HG03159 (cell line): ENCODE results near the gene FCSK.

Experiments
- ATAC-seq: cut with Tn5 transposase; IDR thresholded peaks from one replicate; pipeline ENCODE4 v1.9.1; 2021; ENCODE audit warnings: mild to moderate bottlenecking, moderate library complexity; ENCODE audit not compliant: unreplicated experiment

Gene FCSK

GRCh38 chr16:70453117-70453891 is 1.1 kb upstream of the FCSK start:
- no peak for ATAC-seq

- ATAC-seq = no peak
Observed at GRCh38 chr16:70453892-70454221, 538 bp upstream of the FCSK start.

GRCh38 chr16:70455910-70456309 is 1.5 kb downstream of the FCSK start:
- ATAC-seq = no peak

- ATAC-seq = no peak
Observed at GRCh38 chr16:70457446-70458166, 3.2 kb downstream of the FCSK start.

- ATAC-seq = no peak
Observed at GRCh38 chr16:70460737-70461261, 6.4 kb downstream of the FCSK start.

- ATAC-seq = no peak
Observed at GRCh38 chr16:70463235-70463634, 8.8 kb downstream of the FCSK start.

GRCh38 chr16:70465999-70466804 is 11.8 kb downstream of the FCSK start:
- no peak for ATAC-seq

- no peak for ATAC-seq
Observed at GRCh38 chr16:70466805-70467076, 12.3 kb downstream of the FCSK start.

GRCh38 chr16:70467113-70467512 is 12.7 kb downstream of the FCSK start:
- no peak for ATAC-seq

- no peak for ATAC-seq
Observed at GRCh38 chr16:70467608-70468007, 13.2 kb downstream of the FCSK start.

- no peak for ATAC-seq
Observed at GRCh38 chr16:70468776-70469525, 14.6 kb downstream of the FCSK start.

GRCh38 chr16:70470141-70470926 is 15.9 kb downstream of the FCSK start:
- no peak for ATAC-seq

- no peak for ATAC-seq
Observed at GRCh38 chr16:70470927-70471341, 16.5 kb downstream of the FCSK start.

GRCh38 chr16:70472786-70473433 is 18.5 kb downstream of the FCSK start:
- no peak for ATAC-seq

- ATAC-seq = no peak
Observed at GRCh38 chr16:70473446-70474319, 19.3 kb downstream of the FCSK start.

GRCh38 chr16:70474320-70475053 is 20.1 kb downstream of the FCSK start:
- ATAC-seq = no peak

- no peak for ATAC-seq
Observed at GRCh38 chr16:70475054-70475871, 20.9 kb downstream of the FCSK start.
